Sigmoid colon (tissue), 7 donors: Measurements from ENCODE around the gene DMRT1. TPM values are rescaled to one million over a fixed set of nuclear protein-coding genes. Genes with fewer than 3 reads are reported as not detected.

Experiments
- DNase-seq: peaks from one replicate; pipeline ENCODE4 v3.0.0-alpha.2; 2019
- H3K27ac ChIP-seq, 4 donors: fragments of 200-600 bp; sonication (generic); one replicate each; pipeline ENCODE4 v1.5.1; 2016 to 2019; ENCODE audit warnings: mild to moderate bottlenecking in 1 of 4
- H3K27me3 ChIP-seq, 3 donors: fragments of 200-600 bp; sonication (generic); one replicate each; pipeline ENCODE4 v1.5.1; 2019; ENCODE audit warnings: mild to moderate bottlenecking in 1 of 3
- H3K36me3 ChIP-seq, 4 donors: fragments of 200-600 bp; sonication (generic); one replicate each; pipeline ENCODE4 v1.5.1; 2016 to 2019
- H3K4me1 ChIP-seq, 4 donors: fragments of 200-600 bp; sonication (generic); one replicate each; pipeline ENCODE4 v1.5.1; 2017 to 2019
- H3K4me3 ChIP-seq, 4 donors: fragments of 200-600 bp; sonication (generic); one replicate each; pipeline ENCODE4 v1.5.1; 2017 to 2019; ENCODE audit warnings: mild to moderate bottlenecking in 2 of 4, moderate library complexity in 1 of 4
- H3K9me3 ChIP-seq, 4 donors: fragments of 200-600 bp in 3 of 4; sonication (generic) in 3 of 4; one replicate each; pipeline versions ENCODE4 v1.5.1 to v1.6.1; 2013 to 2019
- CTCF ChIP-seq, 4 experiments: fragments of 450-650 bp in 3 of 4; fragments of 200-600 bp in 1 of 4; IDR thresholded peaks; one replicate each; pipeline ENCODE4 v1.5.1; 2016 to 2019; ENCODE audit warnings: antibody characterized with exemption in 4 of 4, mild to moderate bottlenecking in 3 of 4, moderate library complexity in 2 of 4
- EP300 ChIP-seq, 4 donors: sonication (generic); formaldehyde crosslinking; IDR thresholded peaks; one replicate each; pipeline ENCODE4 v1.6.1; 2017; ENCODE audit warnings: antibody characterized with exemption in 4 of 4
- POLR2A ChIP-seq, 2 donors: fragments of 450-650 bp; IDR thresholded peaks; one replicate each; pipeline ENCODE4 v1.6.1; 2016; ENCODE audit warnings: antibody characterized with exemption in 2 of 2, mild to moderate bottlenecking in 2 of 2, moderate library complexity in 2 of 2
- POLR2AphosphoS5 ChIP-seq, 4 donors: sonication (generic); formaldehyde crosslinking; IDR thresholded peaks; one replicate each; pipeline ENCODE4 v1.6.1; 2017; ENCODE audit warnings: antibody characterized with exemption in 4 of 4
- WGBS, 2 donors: extraction: QIAGEN DNeasy Blood & Tissue Kit; methylation state at CpG; one replicate each; pipeline ENCODE4 v1.1.7; 2013; 5-methylcytosine and 5-hydroxymethylcytosine counted together
- intact Hi-C: fragments of 100-400 bp; cut with DNase I; formaldehyde crosslinking; loops from one replicate; pipeline ENCODE4 v1.15.1; 2023
- polyA plus RNA-seq, 3 donors: library from polyadenylated mRNA; stranded (reverse); fragments of 200-250 nt; gene quantifications; one replicate each; pipeline ENCODE4 v1.2.3, GENCODE V29; 2013
- total RNA-seq, 4 donors: library from RNA; depleted of rRNA; stranded (reverse); fragments of >200 nt; gene quantifications; one replicate each; pipeline ENCODE4 v1.1.0, GENCODE V29; 2016
- donor health status: healthy with polysubstance abuse.
- donor health status: Bipolar disorder and iron deficiency.
- donor health status: healthy.

Gene DMRT1
- total and polyA plus RNA-seq, 7 donors, result 0.60 TPM; not detected in 6

- Histone ChIP-seq H3K27me3 (peaks cover 0 to 38% (median 3%) of the 10 kb centered on the region in 3 donors), H3K36me3 (no peaks in the 10 kb centered on the region), H3K27ac (no peak overlapping the region), H3K4me3 (no peak overlapping the region), H3K9me3 (no peaks in the 10 kb centered on the region), H3K4me1 (no peaks in the 10 kb centered on the region)
- DNase-seq, result no peak
- 45 to 62% methylated on average over 6 of the region's 6 CpGs for WGBS, 2 donors
- intact Hi-C loops, result no loop called here
- TF ChIP-seq POLR2AphosphoS5 (IDR thresholded peaks at IDR 0.05), result no peak
- TF ChIP-seq EP300 (IDR thresholded peaks at IDR 0.05), result no peak
- no peak for TF ChIP-seq POLR2A (IDR thresholded peaks at IDR 0.05)
- no peak for TF ChIP-seq CTCF (IDR thresholded peaks at IDR 0.05)
Observed at GRCh38 chr9:942805-943580, 101.5 kb downstream of the DMRT1 start.

- Histone ChIP-seq H3K9me3 (no peaks in the 10 kb centered on the region), H3K4me1 (no peaks in the 10 kb centered on the region), H3K27me3 (peaks cover 0 to 47% (median 5%) of the 10 kb centered on the region in 3 donors), H3K4me3 (no peak overlapping the region), H3K36me3 (no peaks in the 10 kb centered on the region), H3K27ac (no peak overlapping the region)
- intact Hi-C loops, result no loop called here
- DNase-seq, result no peak
- WGBS, 2 donors, result 80 to 86% methylated on average over 3 of the region's 3 CpGs
- TF ChIP-seq CTCF (IDR thresholded peaks at IDR 0.05), result no peak
- no peak for TF ChIP-seq POLR2A (IDR thresholded peaks at IDR 0.05)
- no peak for TF ChIP-seq POLR2AphosphoS5 (IDR thresholded peaks at IDR 0.05)
- TF ChIP-seq EP300 (IDR thresholded peaks at IDR 0.05), result no peak
Observed at GRCh38 chr9:947985-948384, 106.5 kb downstream of the DMRT1 start.

DNA sequence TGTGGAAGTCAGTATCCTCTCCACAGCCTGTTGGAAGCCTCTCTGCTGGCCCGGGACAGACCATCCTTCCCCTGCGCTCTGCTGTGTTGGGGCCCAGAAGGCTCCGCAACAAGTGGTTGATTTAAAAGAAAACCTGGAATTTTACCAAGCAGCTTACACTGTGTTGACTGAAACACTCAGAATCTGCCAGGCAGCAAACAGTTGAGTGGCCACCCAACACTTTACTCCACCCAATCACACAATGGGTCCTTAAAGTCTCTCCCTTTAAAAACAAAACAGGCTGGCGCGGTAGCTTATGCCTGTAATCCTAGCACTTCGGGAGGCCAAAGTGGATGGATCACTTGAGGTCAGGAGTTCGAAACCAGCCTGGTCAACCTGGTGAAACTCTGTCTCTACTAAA, 107.0 kb downstream of the DMRT1 start:
- peaks cover 0 to 48% (median 6%) of the 10 kb centered on the region in 3 donors for H3K27me3 ChIP-seq

DNA sequence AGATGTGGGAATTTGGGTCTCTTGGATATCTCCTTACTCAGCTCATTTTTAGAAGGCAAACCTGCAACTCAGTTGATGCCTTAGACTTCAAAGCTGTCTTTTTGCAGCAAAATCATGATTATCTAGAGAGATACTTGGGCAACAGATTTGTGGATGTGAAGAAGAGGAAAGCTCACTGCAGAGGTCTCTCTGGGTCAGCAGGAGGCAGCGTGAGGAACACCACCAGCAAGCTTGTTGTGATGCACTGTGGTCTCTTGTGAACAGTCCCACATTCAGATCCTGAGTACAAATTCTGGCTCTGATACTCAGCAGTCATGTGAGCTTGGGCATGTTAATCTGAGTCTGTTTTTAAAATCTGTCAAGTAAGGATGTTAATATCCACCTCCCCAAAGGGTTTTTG, 108.6 kb downstream of the DMRT1 start:
- no peak overlapping the region for H3K4me3 ChIP-seq
- H3K36me3 ChIP-seq, result no peaks in the 10 kb centered on the region
- no peaks in the 10 kb centered on the region for H3K4me1 ChIP-seq
- H3K27me3 ChIP-seq, result peaks cover 0 to 64% (median 11%) of the 10 kb centered on the region in 3 donors
- intact Hi-C loops, result no loop called here
- TF ChIP-seq EP300 (IDR thresholded peaks at IDR 0.05) (no peak), CTCF (IDR thresholded peaks at IDR 0.05) (no peak), POLR2AphosphoS5 (IDR thresholded peaks at IDR 0.05) (no peak), POLR2A (IDR thresholded peaks at IDR 0.05) (no peak)
- no peaks in the 10 kb centered on the region for H3K9me3 ChIP-seq
- no peak overlapping the region for H3K27ac ChIP-seq
- 41 to 66% methylated on average over 1 of the region's 1 CpG for WGBS, 2 donors
- no peak for DNase-seq

More for the DNA sequence above, 107.0 kb downstream of the DMRT1 start:
- Histone ChIP-seq H3K36me3 (no peaks in the 10 kb centered on the region), H3K4me3 (no peak overlapping the region), H3K27ac (no peak overlapping the region), H3K9me3 (no peaks in the 10 kb centered on the region), H3K4me1 (no peaks in the 10 kb centered on the region)
- intact Hi-C loops, result no loop called here
- WGBS, 2 donors, result 87 to 89% methylated on average over 7 of the region's 7 CpGs
- no peak for DNase-seq
- TF ChIP-seq EP300 (IDR thresholded peaks at IDR 0.05), result no peak
- TF ChIP-seq POLR2A (IDR thresholded peaks at IDR 0.05), result no peak
- no peak for TF ChIP-seq POLR2AphosphoS5 (IDR thresholded peaks at IDR 0.05)
- TF ChIP-seq CTCF (IDR thresholded peaks at IDR 0.05), result no peak
